ENCODE measurements around the gene SYT7. TPM values are rescaled to one million over a fixed set of nuclear protein-coding genes. Genes with fewer than 3 reads are reported as not detected.
A peak's percentile ranks its signal among the peaks of the same experiment; 100 is the strongest.

The SYT7 gene
- total and polyA plus RNA-seq, 2 of the 8 experiments (the other 6 are each of a cell fraction or from before 2014, with no cell fraction given) = 9.6 to 10.5 TPM

DNA sequence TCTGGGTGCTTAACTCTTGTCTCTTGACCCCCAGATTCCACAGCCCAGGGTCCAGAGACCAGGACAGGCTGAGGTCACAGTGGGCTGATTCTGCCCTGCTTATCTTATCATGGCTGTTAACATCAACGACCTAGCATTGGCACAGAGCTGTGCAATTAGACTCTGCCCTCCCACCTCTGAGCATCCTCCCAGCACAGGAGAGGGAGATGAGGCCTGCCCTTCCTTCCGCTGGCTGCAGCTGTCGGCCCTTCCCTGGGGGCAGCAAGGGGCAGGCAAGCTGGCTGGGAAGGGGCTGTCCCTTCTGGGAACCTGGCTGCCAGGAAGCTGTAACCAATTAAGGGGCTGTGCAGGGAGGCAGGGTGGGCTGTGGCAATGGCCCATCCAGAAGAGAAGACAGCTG lies 49.8 kb downstream of the SYT7 start:
- Histone ChIP-seq H3K4me3 (ENCODE audit: extremely low read depth in 1 of 4, insufficient read depth in 2 of 4, low read depth in 3 of 4, low read length in 4 of 4) (no peak overlapping the region), H3K18ac (ENCODE audit: extremely low read depth, low read length) (no peak overlapping the region), H2BK20ac (ENCODE audit: low read length) (no peak overlapping the region), H2BK15ac (ENCODE audit: low read length) (no peak overlapping the region), H4K5ac (ENCODE audit: insufficient read length, low read depth, low read length) (no peak overlapping the region), H4K8ac (ENCODE audit: extremely low read depth, insufficient read depth, low read length) (0 out of 2 replicates have a peak overlapping the region, but pooled peaks have one; percentile 51), H2BK5ac (ENCODE audit: low read depth, low read length) (no peak overlapping the region), H3K27me3 (replicated peaks in 1 of 4; ENCODE audit: control insufficient read depth in 3 of 4, extremely low read depth in 1 of 4, insufficient read depth in 3 of 4, low read length in 3 of 4) (no peaks in the 10 kb centered on the region; a peak in 1 of 7 replicates), H3K23ac (ENCODE audit: insufficient read length) (no peak overlapping the region), H3K14ac (ENCODE audit: insufficient read length) (no peak overlapping the region), H3K4me1 (replicated peaks in 1 of 4; ENCODE audit: control insufficient read depth in 3 of 4, insufficient read depth in 4 of 4, low read length in 3 of 4) (peaks cover 0 to 11% (median 4%) of the 10 kb centered on the region in 4 experiments; a peak in 5 of 7 replicates), H3K9me3 (ENCODE audit: insufficient read depth in 2 of 2, low read depth in 1 of 2, low read length in 1 of 2) (no peaks in the 10 kb centered on the region), H4K20me1 (replicated peaks in 1 of 2; ENCODE audit: control insufficient read depth in 1 of 2, insufficient read depth in 2 of 2, low read length in 2 of 2) (peaks cover 0 to 3% of the 10 kb centered on the region in 2 experiments), H2AFZ (ENCODE audit: low read length) (no peak overlapping the region), H3K23me2 (ENCODE audit: low read depth, low read length) (no peaks in the 10 kb centered on the region), H3K27ac (ENCODE audit: low read depth, low read length) (no peak overlapping the region), H2AK5ac (ENCODE audit: low read depth, low read length) (no peak overlapping the region), H3K56ac (replicated peaks; ENCODE audit: insufficient read length, low read depth, low read length) (no peak overlapping the region), H3K4me2 (ENCODE audit: insufficient read depth in 1 of 2, low read depth in 2 of 2, low read length in 2 of 2) (no peak overlapping the region), H3K4ac (replicated peaks; ENCODE audit: insufficient read length, low read depth, low read length) (no peak overlapping the region), H4K91ac (replicated peaks; ENCODE audit: insufficient read length, low read length) (no peak overlapping the region), H2BK12ac (ENCODE audit: low read depth, low read length) (no peak overlapping the region), H3K79me1 (ENCODE audit: low read depth, low read length) (no peaks in the 10 kb centered on the region), H2BK120ac (replicated peaks; ENCODE audit: low read depth, low read length) (no peak overlapping the region), H3K79me2 (ENCODE audit: control insufficient read depth in 1 of 2, insufficient read depth in 2 of 2, low read length in 2 of 2) (no peaks in the 10 kb centered on the region), H3K9ac (replicated peaks in 1 of 4; ENCODE audit: extremely low read depth in 1 of 4, low read depth in 3 of 4, low read length in 3 of 4) (no peak overlapping the region), H3K36me3 (ENCODE audit: control insufficient read depth in 2 of 4, insufficient read depth in 4 of 4, low read length in 3 of 4) (no peaks in the 10 kb centered on the region)
- ChIA-PET POLR2A (ENCODE audit: partially characterized antibody) (interaction anchor here (0.6 to 2.0 kb wide), 6 partner anchors 8 to 314 kb away, joined by 3 to 5 read pairs (median 4); no protein-coding TSS in a partner anchor), CTCF (ENCODE audit: partially characterized antibody) (interaction anchor here (0.6 to 40.4 kb wide), 22 partner anchors 11 to 216 kb away, joined by 3 to 2106 read pairs (median 8); a partner anchor contains a TSS)
- FAIRE-seq (no peak), DNase-seq (ENCODE audit: low read depth in 1 of 2, low spot score in 2 of 2) (no peak)
- WGBS, 2 experiments (ENCODE audit: extremely low coverage in 1 of 2, insufficient coverage in 1 of 2, insufficient read length in 1 of 2, insufficient replicate concordance in 2 of 2, low coverage in 1 of 2, low lambda C conversion rate in 2 of 2, missing lambda C conversion rate in 1 of 2) = 81% methylated on average over 3 of the region's 3 CpGs; no CpG with 5 or more reads in 1 of the 2 experiments
- TF ChIP-seq SIX5 (IDR thresholded peaks at IDR 0.05; ENCODE audit: low read depth, low read length) (no peak), EP300 (IDR thresholded peaks at IDR 0.05; ENCODE audit: borderline replicate concordance in 1 of 2, low read depth in 2 of 2, low read length in 2 of 2) (no peak), ATF2 (IDR thresholded peaks at IDR 0.05; ENCODE audit: low read length) (no peak), SUZ12 (IDR thresholded peaks at IDR 0.05; ENCODE audit: low read length) (no peak), HDAC2 (IDR thresholded peaks at IDR 0.05; ENCODE audit: borderline replicate concordance in 1 of 2, low read depth in 2 of 2, low read length in 2 of 2) (no peak), SP4 (IDR thresholded peaks at IDR 0.05; ENCODE audit: low read length) (no peak), SIRT6 (IDR thresholded peaks at IDR 0.05; ENCODE audit: low read length) (no peak), KDM1A (IDR thresholded peaks at IDR 0.05; ENCODE audit: borderline replicate concordance, low read length) (no peak), CTBP2 (IDR thresholded peaks at IDR 0.05; ENCODE audit: borderline replicate concordance, insufficient read depth, insufficient read length, low read length) (no peak), POLR2A (IDR thresholded peaks at IDR 0.05; ENCODE audit: control extremely low read depth in 1 of 2, low read depth in 2 of 2, low read length in 2 of 2) (no peak)
- TF ChIP-seq, protein P1, sequence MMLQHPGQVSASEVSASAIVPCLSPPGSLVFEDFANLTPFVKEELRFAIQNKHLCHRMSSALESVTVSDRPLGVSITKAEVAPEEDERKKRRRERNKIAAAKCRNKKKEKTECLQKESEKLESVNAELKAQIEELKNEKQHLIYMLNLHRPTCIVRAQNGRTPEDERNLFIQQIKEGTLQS (IDR thresholded peaks at IDR 0.05; ENCODE audit: insufficient read depth, low read depth, low read length) = no peak

Data from H1 (cell line).